Measurements from ENCODE around the gene PSENEN.

PSENEN gene

DNA sequence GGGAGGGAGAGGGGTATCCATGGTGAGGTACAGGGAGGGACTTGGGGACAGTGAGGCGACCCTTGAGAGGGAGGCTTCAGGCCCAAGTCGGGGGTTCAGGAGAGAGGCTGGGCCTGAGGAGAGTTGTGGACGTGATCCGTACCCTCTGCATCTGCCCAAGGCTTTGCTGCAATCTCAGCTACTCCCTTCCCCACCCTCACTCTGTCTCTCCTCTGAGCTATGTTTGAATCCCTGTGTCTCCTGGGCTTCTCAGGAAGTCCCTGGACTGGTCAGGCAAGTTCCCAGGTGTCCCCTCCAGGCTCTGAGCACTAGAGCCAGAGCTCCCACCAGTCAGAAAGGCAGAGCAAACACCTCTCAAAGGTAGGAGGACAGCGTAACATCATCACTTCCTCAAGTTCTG lies 4.7 kb downstream of the PSENEN start:
- no peak for DNase-seq (ENCODE audit: low read depth in 1 of 2, low spot score in 1 of 2)

DNA sequence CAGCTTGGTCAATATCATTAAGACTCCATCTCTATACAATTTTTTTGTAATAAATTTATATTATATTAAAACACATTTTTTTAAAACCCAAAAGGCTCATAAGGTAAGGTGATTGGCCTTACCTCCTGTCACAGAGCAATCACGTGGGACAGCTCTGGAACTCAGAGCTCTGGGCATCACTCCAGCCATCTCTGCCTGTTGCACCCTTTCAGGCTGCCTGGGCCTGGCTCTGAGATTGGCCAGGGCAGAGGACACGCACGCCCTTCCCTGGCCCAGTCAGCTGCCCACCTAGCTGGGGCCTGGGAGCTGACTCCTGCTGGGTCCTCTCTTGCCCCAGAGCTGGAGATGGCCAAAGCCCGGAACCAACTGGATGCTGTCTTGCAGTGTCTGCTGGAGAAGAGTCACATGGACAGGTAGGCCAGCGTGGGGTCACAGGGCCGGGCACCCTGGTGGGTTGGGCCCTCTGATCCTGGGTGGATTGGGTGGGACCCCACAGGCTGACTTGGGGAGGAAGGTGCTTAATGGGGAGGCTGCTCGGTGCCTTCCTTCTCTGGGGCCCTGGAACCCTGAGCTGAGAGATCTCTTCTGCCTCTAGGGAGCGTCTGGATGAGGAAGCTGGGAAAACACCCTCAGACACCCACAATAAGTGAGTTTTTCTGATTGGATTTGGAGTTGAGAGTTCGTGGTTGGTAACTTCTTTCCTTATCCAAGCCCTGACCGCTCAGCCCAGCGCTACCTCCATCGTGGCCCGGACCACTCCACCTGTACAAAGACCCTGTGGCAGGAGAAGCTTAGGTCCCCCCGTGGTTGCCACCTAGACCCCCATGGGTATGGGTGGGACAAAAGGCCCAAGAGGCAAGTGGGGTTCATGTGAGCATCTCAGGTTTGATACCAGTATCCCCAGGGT lies 6.6 kb downstream of the PSENEN start:
- no peak for DNase-seq (ENCODE audit: low read depth in 1 of 2, low spot score in 1 of 2)

DNA sequence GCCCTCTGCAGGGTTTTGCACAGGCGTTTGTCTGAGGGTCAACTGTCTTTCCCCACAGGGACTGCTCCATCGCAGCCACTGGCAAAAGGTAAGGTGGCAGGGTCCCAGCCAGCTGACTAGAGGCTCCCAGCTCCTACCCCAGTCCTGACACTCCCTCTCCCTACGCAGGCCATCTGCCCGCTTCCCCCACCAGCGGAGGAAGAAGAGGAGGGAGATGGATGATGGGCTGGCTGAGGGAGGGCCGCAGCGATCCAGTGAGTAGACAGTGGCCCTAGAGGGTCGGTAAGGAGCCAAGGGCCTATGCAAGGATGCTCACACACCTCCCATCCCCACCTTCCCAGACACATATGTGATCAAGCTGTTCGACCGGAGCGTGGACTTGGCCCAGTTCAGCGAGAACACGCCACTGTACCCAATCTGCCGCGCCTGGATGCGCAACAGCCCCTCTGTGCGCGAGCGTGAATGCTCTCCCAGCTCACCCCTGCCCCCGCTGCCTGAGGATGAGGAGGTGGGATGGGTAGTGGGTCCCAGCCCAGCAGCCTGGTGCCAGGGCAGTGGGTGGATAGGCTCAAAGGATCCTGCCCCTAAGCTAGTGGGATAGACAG lies 7.4 kb downstream of the PSENEN start:
- no peak for DNase-seq (ENCODE audit: low read depth in 1 of 2, low spot score in 1 of 2)

DNA sequence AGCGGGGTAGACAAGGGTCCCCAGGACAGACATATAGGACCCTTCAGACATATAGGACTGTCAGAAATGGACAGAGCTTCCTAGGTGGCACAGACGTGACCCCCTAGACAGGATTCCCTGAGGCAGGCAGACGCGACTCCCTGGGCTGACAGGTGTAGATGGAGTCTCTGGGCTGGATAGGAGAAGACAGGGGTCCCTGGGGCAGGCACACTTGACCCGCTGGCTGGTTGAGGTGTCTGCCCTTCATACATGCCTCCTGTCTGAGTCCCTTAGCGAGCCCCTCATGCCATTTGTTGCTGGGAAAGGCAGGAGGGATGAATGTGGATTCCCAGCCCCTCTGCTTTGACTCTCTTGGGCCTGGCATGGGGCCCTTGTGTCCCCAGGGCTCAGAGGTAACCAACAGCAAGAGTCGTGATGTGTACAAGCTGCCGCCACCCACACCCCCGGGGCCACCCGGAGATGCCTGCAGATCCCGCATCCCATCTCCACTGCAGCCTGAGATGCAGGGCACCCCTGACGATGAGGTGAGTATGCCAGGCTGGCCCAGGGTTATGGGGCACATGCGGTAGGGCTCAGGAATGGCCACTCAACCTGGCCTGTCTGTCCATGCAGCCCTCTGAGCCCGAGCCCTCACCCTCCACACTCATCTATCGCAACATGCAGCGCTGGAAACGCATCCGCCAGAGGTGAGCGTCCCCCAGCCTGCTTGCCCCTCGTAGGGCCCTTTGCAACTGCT lies 8.4 kb downstream of the PSENEN start:
- DNase-seq (ENCODE audit: low read depth in 1 of 2, low spot score in 1 of 2): no peak

DNA sequence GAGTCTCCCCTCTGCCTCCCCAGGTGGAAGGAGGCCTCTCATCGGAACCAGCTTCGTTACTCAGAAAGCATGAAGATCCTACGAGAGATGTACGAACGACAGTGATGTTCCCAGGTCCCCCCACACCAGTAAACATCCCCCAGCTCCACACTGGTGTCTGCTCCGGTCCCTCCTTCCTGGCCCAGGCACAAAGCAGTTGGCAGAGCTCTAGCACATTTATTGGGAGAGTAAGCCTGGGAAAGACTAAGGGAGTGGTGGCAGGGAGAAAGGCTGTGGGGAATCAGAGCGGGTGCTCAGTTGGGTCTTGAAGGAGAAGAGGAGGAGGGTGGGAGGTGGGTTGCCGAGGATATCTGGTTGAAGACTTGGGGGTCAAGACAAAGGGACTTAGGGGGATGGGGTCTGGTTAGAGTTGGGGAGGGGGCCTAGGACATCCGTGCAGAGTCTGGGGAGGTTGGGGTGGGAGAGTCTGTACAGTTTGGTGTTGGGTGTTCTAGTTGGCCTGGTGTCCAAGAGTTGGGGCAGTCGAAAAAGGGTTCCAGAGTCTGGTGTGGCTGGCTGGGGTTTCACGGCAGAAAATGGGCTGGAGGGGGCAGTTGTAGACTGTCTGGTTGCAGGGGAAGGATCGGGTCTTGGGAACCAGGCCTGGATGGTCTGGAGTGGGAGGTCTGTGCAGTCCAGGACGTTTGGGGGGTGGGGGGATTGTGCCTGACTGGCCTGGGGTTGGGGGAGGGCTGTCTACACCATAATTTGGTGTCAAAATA lies 9.1 kb downstream of the PSENEN start:
- DNase-seq (ENCODE audit: low read depth in 1 of 2, low spot score in 1 of 2): no peak

DNA sequence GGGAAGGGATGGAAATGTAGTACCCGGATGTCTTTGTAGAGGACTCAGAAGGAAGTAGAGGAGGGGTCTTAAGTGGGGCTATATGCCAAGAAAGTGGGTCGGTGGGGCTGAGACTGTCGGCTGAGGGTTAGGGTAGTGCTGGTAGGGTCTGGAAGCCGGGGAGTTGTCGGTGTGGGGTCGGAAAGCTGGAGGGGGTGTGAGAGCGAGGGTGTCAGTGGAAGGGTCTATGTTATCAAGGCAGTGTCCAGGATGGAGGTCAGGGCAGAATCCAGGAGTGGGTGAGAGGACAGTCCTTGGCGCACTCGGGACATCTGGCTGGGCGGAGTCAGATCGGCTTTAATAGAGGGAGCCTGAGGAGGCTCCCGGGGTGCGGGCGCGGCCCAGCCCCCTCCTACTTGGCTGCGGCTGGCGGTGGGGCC lies 9.7 kb downstream of the PSENEN start:
- no peak for DNase-seq (ENCODE audit: low read depth in 1 of 2, low spot score in 1 of 2)

DNA sequence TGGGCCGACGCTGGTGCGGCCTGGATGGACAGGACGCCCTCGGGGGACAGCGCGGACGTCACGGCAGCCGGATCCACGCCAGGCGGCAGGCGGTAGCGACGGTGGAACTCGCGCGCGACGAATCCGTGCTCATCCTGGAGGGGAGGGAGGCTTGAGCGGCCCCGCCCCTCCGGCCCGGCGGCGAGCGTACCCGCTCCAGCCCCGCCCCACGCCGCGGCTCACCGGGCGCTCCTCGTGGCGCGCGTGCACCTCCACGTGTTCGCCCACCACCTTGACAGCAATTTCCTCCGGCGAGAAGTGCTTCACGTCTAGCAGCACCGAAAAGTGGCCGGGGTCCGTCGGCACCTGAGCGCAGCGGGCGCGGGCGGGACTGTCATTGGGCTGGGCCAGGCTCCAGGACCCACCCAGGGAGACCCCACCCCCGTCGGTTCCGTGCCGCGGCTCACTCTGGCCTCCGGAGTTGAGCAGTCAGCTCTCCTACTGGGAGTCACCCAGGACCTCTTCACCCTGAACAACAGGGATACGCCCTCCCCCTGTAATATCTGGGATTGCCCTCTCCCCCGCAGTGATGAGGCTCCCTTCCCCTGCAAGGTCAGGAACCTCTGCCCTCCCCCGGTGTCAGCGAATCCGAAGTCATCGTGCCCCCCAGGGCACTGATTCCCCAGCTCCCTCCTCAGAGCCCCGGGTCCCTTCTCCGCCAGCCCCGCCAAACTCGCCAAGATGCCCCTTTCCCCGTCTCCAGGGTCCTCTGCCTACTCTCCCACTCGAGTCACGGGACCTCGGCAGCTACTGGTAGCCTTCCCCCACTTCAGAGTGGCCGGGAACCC lies 10.3 kb downstream of the PSENEN start:
- DNase-seq (ENCODE audit: low read depth in 1 of 2, low spot score in 1 of 2): peak; percentile 31 to 48

DNA sequence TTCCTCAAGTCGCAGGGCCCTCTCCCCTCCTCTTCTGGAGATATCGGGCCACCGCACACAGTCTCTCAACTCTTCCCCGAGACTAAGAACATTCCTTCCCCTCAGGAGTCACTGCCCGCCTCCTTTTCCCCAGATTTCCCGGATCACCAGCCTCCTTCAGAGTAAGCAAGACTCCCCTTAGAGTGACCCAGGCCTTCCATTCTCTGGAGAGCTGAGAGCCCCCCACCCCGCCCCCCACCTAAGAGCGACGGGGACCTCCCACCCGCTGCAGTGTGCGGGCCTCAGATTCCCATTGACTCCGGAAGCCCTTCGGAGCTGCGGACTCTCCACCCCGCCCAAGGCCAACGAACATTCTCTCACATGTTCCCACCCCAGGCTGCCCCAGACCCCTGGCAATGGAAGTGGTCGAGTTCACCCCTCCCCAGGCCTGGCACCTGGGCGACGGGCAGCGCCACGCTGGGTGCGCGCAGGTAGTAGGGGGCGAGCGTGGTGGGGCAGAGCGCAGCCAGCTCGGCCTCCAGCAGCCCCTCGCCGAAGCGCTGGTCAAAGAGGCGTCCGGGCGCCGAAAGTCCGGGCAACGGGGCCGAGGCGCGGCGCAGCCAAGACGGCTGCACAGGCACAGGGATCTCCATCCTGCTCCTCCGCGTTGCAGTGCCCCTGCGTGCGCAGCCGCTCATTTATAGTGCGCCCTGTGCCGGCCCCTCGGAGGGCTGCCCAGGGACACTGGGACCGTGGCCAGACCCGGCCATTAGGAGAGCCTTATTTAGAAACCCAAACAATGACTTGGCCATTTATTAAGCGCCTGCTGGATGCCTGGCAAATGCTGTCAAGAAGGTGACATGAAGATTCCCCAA lies 11.2 kb downstream of the PSENEN start, which contains the start of gene HSPB6:
Gene HSPB6 (minus strand): TSS at position 653 of the 854 bp plus-strand sequence. CDS start 21 bp downstream, at position 632.
- DNase-seq (ENCODE audit: low read depth in 1 of 2, low spot score in 1 of 2): no peak

DNA sequence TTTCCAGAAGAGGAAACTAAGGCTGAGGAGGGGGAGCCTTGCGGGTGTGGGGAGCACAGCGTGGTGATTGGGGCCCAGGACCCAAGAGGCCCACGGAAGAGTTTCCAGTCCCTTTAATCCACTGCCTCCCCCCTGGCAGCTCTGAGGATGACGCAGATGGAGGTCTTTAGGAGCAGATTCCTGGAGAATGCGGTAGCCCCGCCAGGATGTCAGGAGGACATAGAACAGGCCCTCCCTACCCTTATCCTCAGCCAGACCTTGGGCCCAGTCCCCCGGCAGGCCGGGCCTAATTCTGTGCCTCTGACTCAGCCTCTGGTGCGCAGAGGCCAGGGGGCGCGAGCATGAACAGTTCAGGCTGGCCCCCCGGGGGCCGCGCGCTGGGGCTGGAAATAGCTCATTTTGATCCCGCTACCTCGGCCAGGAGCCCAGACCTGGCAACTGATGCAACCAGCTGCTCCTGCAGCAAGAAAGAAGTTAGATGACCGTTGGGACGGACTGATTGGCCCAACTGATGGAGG lies 11.8 kb downstream of the PSENEN start:
- DNase-seq (ENCODE audit: low read depth in 1 of 2, low spot score in 1 of 2): no peak

DNA sequence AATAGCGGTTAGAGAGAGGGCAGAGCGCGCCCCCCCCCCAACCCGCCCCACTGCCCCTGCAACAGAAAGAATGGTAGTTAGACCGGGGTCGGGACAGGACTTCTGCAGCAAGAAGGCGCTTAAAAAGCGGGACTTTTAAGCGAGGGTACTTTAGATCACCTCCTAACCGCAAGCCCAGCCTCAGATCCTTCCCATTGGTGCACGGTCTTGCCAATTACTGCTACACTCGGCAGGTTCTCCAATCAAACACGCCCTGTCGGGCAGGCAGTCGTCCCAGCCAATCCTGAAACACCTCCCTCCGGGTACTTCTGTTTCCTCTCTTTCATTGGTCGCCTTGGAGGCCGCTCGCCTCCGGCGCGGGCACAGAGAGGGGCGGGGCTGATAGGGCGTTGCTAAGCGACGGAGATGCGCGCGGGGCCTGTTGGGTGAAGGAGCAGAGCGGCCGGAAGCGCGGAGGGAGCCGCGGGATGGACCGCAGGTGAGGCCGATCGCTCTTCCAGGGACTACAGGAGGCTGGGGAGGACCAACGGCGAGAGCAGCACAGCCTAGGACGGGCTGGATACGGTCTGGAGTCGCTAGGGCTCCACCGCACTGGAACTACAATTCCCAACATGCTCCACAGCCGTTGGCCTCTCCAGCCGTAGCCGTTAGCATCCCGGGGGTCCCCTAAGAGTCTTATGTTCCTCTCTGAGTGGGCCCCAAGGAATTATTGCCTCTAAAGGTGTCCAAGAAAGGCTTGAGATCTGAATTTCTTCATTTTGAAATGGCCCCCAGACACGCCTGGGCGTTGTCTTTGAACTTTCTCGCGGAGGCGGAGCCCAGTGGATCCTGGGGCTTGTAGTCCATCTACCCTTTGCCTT lies 12.5 kb downstream of the PSENEN start, which contains the start of gene PROSER3:
Gene PROSER3 (plus strand): TSS at position 428 of the 860 bp plus-strand sequence. CDS start 40 bp downstream, at position 468.
- DNase-seq (ENCODE audit: low read depth in 1 of 2, low spot score in 1 of 2): peak; percentile 96 to 97

DNA sequence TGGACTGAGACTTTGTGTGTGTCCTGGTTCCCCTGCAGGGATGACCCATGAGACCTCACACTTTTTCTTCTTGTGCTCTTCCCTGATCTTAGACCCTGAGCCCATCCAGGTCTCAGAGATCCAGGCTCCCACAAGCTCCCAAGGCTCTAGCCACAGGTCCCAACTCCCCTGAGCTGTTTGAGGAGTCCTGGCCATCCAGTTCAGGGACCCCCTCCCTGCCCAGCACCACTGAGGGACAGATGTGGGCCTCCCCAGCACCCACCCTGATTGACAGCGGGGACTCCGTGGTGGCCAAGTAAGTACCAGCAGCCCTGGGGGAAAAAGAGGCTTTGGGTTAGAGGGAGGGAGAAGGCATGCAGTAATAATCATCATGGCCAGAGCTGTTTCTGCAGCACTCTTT lies 14.2 kb downstream of the PSENEN start:
- DNase-seq (ENCODE audit: low read depth in 1 of 2, low spot score in 1 of 2): no peak

DNA sequence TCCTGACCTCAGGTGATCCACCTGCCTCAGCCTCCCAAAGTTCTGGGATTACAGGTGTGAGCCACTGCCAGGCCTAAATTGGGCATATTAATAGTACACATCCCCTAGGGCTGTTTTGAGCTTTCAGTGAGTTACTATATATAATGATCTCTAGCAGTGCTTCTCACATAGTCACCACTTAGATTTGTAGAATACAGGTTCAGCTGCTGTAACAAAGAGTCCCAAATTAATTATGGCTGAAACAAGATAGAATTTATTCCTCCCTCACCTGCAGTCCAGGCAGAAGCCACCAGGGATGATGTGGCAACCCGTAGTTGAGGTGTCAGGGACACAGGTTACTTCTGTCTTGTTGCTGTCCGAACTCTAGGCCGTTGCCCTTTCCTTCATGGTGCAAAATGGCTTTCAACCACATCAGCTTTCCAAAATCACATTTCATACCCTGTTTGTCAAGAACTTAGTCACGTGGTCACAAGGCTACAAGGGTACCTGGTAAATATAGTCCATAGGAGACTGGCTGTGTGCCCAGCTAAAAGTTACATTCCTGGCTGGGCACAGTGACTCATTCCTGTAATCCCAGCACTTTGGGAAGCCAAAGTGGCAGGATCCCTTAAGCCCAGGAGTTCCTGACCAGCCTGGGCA lies 15.4 kb downstream of the PSENEN start:
- DNase-seq (ENCODE audit: low read depth in 1 of 2, low spot score in 1 of 2): no peak

DNA sequence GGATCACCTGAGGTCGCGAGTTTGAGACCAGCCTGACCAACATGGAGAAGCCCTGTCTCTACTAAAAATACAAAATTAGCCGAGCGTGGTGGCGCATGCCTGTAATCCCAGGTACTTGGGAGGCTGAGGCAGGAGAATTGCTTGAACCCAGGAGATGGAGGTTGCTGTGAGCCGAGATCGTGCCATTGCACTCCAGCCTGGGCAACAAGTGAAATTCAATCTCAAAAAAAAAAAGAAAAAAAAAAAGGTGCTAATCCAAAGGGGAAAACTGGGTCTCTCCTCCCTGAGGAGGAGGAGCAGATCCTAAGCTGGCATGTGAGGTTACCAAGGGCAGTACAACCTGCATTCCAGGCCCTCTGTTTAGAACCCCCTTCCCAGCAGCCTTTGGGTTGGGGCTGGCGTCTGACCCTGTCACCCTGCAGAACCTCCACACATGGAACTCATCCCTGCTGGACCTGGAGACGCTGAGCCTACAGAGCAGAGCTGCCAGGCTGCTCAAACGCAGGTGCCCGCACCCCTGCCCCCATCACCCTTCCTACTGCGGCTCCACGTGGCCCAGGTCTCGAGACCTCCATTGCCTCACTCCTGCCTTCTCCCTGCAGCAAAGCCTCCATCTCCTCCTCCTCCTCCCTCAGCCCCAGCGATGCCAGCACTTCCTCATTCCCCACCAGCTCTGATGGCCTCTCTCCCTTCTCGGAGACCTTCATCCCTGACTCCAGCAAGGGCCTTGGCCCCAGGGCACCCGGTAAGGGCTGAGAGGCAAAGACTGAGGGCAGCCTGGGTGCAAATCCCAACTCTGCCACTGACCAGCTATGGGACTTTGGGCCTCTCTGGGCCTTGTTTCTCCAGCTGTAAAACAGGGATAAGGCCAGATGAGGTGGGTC lies 19.2 kb downstream of the PSENEN start:
- DNase-seq (ENCODE audit: low read depth in 1 of 2, low spot score in 1 of 2): no peak

DNA sequence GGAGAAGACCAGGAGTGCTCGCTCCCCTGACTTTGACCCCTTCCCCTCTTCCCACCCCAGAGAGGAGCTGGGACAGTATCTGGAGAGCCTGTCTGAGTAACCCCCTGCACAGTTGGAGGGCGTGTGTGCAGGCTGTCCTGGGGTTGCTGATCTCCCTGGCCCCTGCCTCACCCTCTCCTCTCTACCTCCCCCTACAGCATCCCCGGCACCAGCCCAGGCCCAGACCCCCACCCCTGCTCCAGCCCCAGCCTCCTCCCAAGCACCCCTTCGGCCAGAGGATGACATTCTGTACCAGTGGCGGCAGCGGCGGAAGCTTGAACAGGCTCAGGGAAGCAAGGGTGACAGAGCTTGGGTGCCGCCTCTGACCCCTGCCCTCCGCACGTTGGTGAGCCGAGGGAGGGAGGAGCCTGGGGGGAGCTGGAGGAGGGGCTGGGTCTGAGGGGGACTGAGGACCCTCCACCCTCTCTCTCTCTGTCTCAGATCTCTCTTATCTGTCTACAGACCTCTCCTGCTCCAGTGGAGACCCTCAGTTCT lies 21.2 kb downstream of the PSENEN start:
- DNase-seq (ENCODE audit: low read depth in 1 of 2, low spot score in 1 of 2): no peak

DNA sequence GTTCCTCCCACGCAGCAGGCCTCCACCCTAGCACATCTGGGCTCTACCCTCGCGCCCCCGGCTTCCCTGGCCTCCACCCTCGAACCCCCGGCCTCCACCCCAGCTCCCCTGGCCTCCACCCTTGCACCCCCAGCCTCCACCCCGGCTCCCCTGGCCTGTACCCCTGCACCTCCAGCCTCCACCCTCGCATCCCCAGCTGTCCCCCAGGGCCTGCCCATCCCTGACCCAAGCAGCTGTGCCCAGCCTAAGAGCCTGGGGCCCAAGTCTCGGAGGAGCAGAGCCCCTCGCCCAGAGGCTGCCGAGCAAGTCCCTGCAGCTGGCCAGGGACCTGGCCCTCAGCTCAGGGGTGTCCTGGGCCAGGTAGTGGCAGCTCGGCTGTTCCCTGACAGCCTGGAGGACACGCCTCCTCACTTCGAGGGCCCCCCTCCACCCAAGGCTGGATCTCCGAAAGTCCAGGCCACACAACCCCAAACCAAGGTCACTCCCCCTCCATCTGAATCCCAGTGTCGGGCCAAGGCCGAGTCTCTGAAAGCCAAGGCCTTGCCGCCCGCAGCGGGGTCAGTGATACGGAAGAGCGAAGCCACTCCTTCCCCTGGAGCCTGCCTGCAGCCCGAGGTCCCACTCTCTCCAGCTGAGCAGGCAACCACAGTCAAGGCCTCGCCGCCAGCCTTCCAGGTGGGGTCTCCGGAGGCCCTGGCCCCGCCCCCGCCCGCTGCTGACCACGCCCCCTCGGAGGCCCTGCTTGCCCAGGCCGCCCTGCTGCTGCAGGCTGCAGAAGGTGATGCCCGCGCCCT lies 22.0 kb downstream of the PSENEN start:
- no peak for DNase-seq (ENCODE audit: low read depth in 1 of 2, low spot score in 1 of 2)

DNA sequence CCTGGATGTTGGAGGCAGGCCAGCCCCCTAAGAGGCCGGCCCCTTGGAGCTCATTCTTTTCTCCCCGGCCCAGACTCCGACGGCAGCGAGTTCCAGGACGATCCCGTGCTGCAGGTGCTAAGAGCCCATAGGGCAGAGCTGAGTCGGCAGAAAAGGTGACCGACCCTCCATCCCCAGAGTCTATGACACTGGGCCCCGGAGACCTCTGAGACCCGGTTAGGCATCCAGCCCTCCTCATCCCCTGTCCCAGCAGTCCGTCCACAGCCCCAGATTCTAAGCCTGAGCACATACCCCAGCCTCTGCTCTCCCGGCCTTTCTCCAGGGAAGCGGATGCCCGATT lies 22.6 kb downstream of the PSENEN start:
- DNase-seq (ENCODE audit: low read depth in 1 of 2, low spot score in 1 of 2): no peak

All from stimulated activated CD4-positive, alpha-beta T cell treated with anti-CD3 and anti-CD28 coated beads, Interleukin-15, amount 100 ng/mL, for 1 hour (primary cell).